Measurements from ENCODE around the gene PRDM16.

PRDM16 gene

GRCh38 chr1:3364983-3365382, 296.0 kb downstream of the PRDM16 start:
- TF ChIP-seq MYC (IDR thresholded peaks at IDR 0.05; ENCODE audit: low read depth, low read length) (no peak), CTCF (IDR thresholded peaks at IDR 0.05; ENCODE audit: low read depth, low read length) (no peak), POLR2A (IDR thresholded peaks at IDR 0.05; ENCODE audit: extremely low read depth, insufficient read length) (no peak)
- TF ChIP-seq, protein P1, sequence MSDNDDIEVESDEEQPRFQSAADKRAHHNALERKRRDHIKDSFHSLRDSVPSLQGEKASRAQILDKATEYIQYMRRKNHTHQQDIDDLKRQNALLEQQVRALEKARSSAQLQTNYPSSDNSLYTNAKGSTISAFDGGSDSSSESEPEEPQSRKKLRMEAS (IDR thresholded peaks at IDR 0.05; ENCODE audit: low read depth, low read length), result no peak
- H3K4me3 ChIP-seq (ENCODE audit: low read depth, low read length), result no peak overlapping the region
- DNase-seq (ENCODE audit: low read depth), result no peak

- H3K4me3 ChIP-seq (ENCODE audit: low read depth, low read length), result no peak overlapping the region
- TF ChIP-seq POLR2A (IDR thresholded peaks at IDR 0.05; ENCODE audit: extremely low read depth, insufficient read length), result no peak
- TF ChIP-seq, protein P1 (IDR thresholded peaks at IDR 0.05; ENCODE audit: low read depth, low read length), result no peak
- TF ChIP-seq MYC (IDR thresholded peaks at IDR 0.05; ENCODE audit: low read depth, low read length), result no peak
- no peak for TF ChIP-seq CTCF (IDR thresholded peaks at IDR 0.05; ENCODE audit: low read depth, low read length)
- no peak for DNase-seq (ENCODE audit: low read depth)
Observed at GRCh38 chr1:3365523-3366125, 296.6 kb downstream of the PRDM16 start.

DNA sequence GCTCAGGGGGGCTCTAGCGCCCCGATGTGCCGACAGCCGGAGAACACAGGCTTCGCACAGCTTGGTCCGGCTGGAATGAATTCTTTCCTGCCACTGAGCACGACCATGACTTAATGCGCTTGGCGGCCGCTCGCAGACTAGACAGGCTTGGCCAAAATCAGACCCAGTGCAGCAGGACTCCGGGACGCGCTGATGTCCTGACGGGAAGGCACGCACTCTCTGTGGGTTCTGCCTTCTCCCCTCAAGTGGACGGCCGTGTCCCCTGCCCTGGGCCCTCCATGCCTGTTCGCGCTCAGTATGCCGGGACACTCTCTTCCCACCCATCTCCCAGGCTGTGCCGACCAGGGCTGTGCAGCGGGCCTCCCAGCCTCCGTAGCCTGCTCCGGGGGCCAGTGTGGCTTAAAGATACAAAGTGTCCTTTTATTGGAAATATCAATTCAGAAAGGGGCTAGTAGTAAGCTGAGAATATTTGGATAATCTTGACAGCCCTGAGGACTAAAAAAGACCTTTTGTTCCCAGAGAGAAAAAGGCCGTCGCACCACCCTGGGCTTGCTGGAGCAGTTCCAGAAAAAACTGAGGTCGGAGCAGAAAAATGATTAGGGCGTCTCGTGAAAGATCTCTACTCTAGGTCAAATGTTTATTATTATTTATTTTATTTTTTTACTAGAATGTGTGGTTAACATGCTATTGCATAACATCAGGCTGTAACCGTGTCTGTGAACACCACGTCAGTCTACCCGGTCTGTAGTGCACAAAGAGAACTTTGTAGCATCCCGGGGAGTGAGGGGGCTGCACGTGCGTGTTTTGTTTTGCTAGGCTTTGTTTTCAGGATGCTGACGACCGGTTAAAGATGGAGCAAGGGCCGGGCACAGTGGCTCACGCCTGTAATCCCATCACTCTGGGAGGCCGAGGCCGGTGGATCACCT, 297.4 kb downstream of the PRDM16 start:
- DNase-seq (ENCODE audit: low read depth), result no peak
- H3K4me3 ChIP-seq (ENCODE audit: low read depth, low read length), result no peak overlapping the region
- TF ChIP-seq MYC (IDR thresholded peaks at IDR 0.05; ENCODE audit: low read depth, low read length) (no peak), CTCF (IDR thresholded peaks at IDR 0.05; ENCODE audit: low read depth, low read length) (no peak), POLR2A (IDR thresholded peaks at IDR 0.05; ENCODE audit: extremely low read depth, insufficient read length) (no peak)
- TF ChIP-seq, protein P1 (IDR thresholded peaks at IDR 0.05; ENCODE audit: low read depth, low read length), result no peak

DNA sequence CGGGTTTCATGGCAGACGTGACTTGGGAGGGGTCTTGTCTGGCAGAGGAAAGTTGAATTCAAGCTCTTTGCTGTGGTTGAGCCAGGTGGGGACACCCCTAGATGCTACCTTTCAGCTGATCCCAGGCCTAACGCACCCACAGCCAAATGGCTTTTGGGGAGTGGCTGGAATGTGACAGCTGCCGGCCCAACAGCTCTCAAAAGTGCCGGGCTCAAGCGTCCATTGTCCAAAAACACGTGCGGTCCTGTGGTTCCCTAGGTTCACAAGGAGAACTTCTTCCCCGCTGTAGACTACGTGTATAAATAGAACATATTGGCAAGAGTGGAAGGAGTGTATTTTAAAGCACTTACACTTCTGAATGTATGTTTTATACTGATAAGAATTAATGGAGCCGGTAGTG, 298.4 kb downstream of the PRDM16 start:
- no peak for DNase-seq (ENCODE audit: low read depth)
- no peak for TF ChIP-seq CTCF (IDR thresholded peaks at IDR 0.05; ENCODE audit: low read depth, low read length)
- TF ChIP-seq, protein P1 (IDR thresholded peaks at IDR 0.05; ENCODE audit: low read depth, low read length), result no peak
- no peak for TF ChIP-seq POLR2A (IDR thresholded peaks at IDR 0.05; ENCODE audit: extremely low read depth, insufficient read length)
- no peak for TF ChIP-seq MYC (IDR thresholded peaks at IDR 0.05; ENCODE audit: low read depth, low read length)
- H3K4me3 ChIP-seq (ENCODE audit: low read depth, low read length), result no peak overlapping the region

DNA sequence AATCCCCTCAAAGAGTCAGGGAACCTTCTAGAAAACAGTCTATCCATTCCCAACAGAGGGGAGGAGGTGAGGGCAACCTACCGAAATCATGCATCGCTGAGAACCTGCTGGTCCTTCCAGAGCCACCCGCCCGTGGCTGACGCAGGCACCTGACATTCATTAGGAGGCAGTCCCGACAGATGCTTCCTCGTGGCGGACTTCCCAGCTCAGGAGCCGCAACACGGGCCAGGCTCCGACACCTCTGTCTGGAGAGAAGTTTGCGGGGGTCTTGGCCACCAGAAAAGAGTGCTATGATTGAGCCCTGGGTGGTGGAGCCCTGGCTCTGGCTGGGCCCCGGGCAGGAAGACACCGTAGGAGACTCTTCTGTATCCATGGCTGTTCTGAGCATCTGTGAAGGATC, 299.1 kb downstream of the PRDM16 start:
- TF ChIP-seq, protein P1 (IDR thresholded peaks at IDR 0.05; ENCODE audit: low read depth, low read length), result no peak
- TF ChIP-seq POLR2A (IDR thresholded peaks at IDR 0.05; ENCODE audit: extremely low read depth, insufficient read length) (no peak), CTCF (IDR thresholded peaks at IDR 0.05; ENCODE audit: low read depth, low read length) (no peak), MYC (IDR thresholded peaks at IDR 0.05; ENCODE audit: low read depth, low read length) (no peak)
- no peak for DNase-seq (ENCODE audit: low read depth)
- H3K4me3 ChIP-seq (ENCODE audit: low read depth, low read length), result no peak overlapping the region
